ENCODE data around the gene PCP4.

PCP4 gene

GRCh38 chr21:39850333-39850732 is 16.9 kb upstream of the PCP4 start:
- Histone ChIP-seq H3K9me3 (ENCODE audit: low read length) (no peaks in the 10 kb centered on the region), H2AFZ (ENCODE audit: low read depth, low read length) (no peak overlapping the region), H3K4me3 (ENCODE audit: low read length) (no peak overlapping the region), H3K4me1 (ENCODE audit: insufficient read depth, low read length) (peaks cover 8% of the 10 kb centered on the region), H3K36me3 (ENCODE audit: insufficient read depth, low read length) (no peaks in the 10 kb centered on the region), H3K27me3 (ENCODE audit: insufficient read depth, low read length) (no peaks in the 10 kb centered on the region)

- Histone ChIP-seq H3K4me1 (ENCODE audit: insufficient read depth, low read length) (peaks cover 1% of the 10 kb centered on the region), H3K27me3 (ENCODE audit: insufficient read depth, low read length) (no peaks in the 10 kb centered on the region), H3K4me3 (ENCODE audit: low read length) (no peak overlapping the region), H2AFZ (ENCODE audit: low read depth, low read length) (no peak overlapping the region), H3K36me3 (ENCODE audit: insufficient read depth, low read length) (no peaks in the 10 kb centered on the region), H3K9me3 (ENCODE audit: low read length) (no peaks in the 10 kb centered on the region)
These were observed 16.1 kb upstream of the PCP4 start for GRCh38 chr21:39851002-39851618.

- H3K4me1 ChIP-seq (ENCODE audit: insufficient read depth, low read length) = no peaks in the 10 kb centered on the region
- H3K27me3 ChIP-seq (ENCODE audit: insufficient read depth, low read length) = no peaks in the 10 kb centered on the region
- H2AFZ ChIP-seq (ENCODE audit: low read depth, low read length) = no peak overlapping the region
- no peak overlapping the region for H3K4me3 ChIP-seq (ENCODE audit: low read length)
- no peaks in the 10 kb centered on the region for H3K9me3 ChIP-seq (ENCODE audit: low read length)
- H3K36me3 ChIP-seq (ENCODE audit: insufficient read depth, low read length) = no peaks in the 10 kb centered on the region
These were observed 15.1 kb upstream of the PCP4 start for GRCh38 chr21:39852021-39852721.

GRCh38 chr21:39852726-39853500 is 14.3 kb upstream of the PCP4 start:
- H3K36me3 ChIP-seq (ENCODE audit: insufficient read depth, low read length) = no peaks in the 10 kb centered on the region
- H3K4me1 ChIP-seq (ENCODE audit: insufficient read depth, low read length) = no peaks in the 10 kb centered on the region
- no peak overlapping the region for H2AFZ ChIP-seq (ENCODE audit: low read depth, low read length)
- no peak overlapping the region for H3K4me3 ChIP-seq (ENCODE audit: low read length)
- no peaks in the 10 kb centered on the region for H3K9me3 ChIP-seq (ENCODE audit: low read length)
- no peaks in the 10 kb centered on the region for H3K27me3 ChIP-seq (ENCODE audit: insufficient read depth, low read length)

GRCh38 chr21:39854572-39854971 is 12.7 kb upstream of the PCP4 start:
- Histone ChIP-seq H3K9me3 (ENCODE audit: low read length) (no peaks in the 10 kb centered on the region), H3K27me3 (ENCODE audit: insufficient read depth, low read length) (no peaks in the 10 kb centered on the region), H3K36me3 (ENCODE audit: insufficient read depth, low read length) (no peaks in the 10 kb centered on the region)

GRCh38 chr21:39855595-39855994 is 11.6 kb upstream of the PCP4 start:
- Histone ChIP-seq H2AFZ (ENCODE audit: low read depth, low read length) (no peak overlapping the region), H3K27me3 (ENCODE audit: insufficient read depth, low read length) (no peaks in the 10 kb centered on the region), H3K4me1 (ENCODE audit: insufficient read depth, low read length) (no peaks in the 10 kb centered on the region), H3K4me3 (ENCODE audit: low read length) (no peak overlapping the region), H3K9me3 (ENCODE audit: low read length) (no peaks in the 10 kb centered on the region), H3K36me3 (ENCODE audit: insufficient read depth, low read length) (no peaks in the 10 kb centered on the region)

More at GRCh38 chr21:39854572-39854971, 12.7 kb upstream of the PCP4 start:
- H3K4me1 ChIP-seq (ENCODE audit: insufficient read depth, low read length) = no peaks in the 10 kb centered on the region
- H3K4me3 ChIP-seq (ENCODE audit: low read length) = no peak overlapping the region
- no peak overlapping the region for H2AFZ ChIP-seq (ENCODE audit: low read depth, low read length)

- no peaks in the 10 kb centered on the region for H3K4me1 ChIP-seq (ENCODE audit: insufficient read depth, low read length)
- no peaks in the 10 kb centered on the region for H3K36me3 ChIP-seq (ENCODE audit: insufficient read depth, low read length)
- H2AFZ ChIP-seq (ENCODE audit: low read depth, low read length) = no peak overlapping the region
- H3K27me3 ChIP-seq (ENCODE audit: insufficient read depth, low read length) = no peaks in the 10 kb centered on the region
- H3K9me3 ChIP-seq (ENCODE audit: low read length) = no peaks in the 10 kb centered on the region
- no peak overlapping the region for H3K4me3 ChIP-seq (ENCODE audit: low read length)
These were observed 6.6 kb upstream of the PCP4 start for GRCh38 chr21:39860600-39860999.

- H3K4me3 ChIP-seq (ENCODE audit: low read length) = no peak overlapping the region
- H2AFZ ChIP-seq (ENCODE audit: low read depth, low read length) = no peak overlapping the region
- H3K4me1 ChIP-seq (ENCODE audit: insufficient read depth, low read length) = no peaks in the 10 kb centered on the region
- H3K9me3 ChIP-seq (ENCODE audit: low read length) = no peaks in the 10 kb centered on the region
- H3K27me3 ChIP-seq (ENCODE audit: insufficient read depth, low read length) = no peaks in the 10 kb centered on the region
- H3K36me3 ChIP-seq (ENCODE audit: insufficient read depth, low read length) = no peaks in the 10 kb centered on the region
These were observed 4.1 kb upstream of the PCP4 start for GRCh38 chr21:39863111-39863510.

GRCh38 chr21:39866093-39866492 is 1.1 kb upstream of the PCP4 start:
- H2AFZ ChIP-seq (ENCODE audit: low read depth, low read length) = no peak overlapping the region
- no peaks in the 10 kb centered on the region for H3K27me3 ChIP-seq (ENCODE audit: insufficient read depth, low read length)
- H3K36me3 ChIP-seq (ENCODE audit: insufficient read depth, low read length) = no peaks in the 10 kb centered on the region
- H3K9me3 ChIP-seq (ENCODE audit: low read length) = no peaks in the 10 kb centered on the region
- no peaks in the 10 kb centered on the region for H3K4me1 ChIP-seq (ENCODE audit: insufficient read depth, low read length)
- H3K4me3 ChIP-seq (ENCODE audit: low read length) = no peak overlapping the region

- H3K36me3 ChIP-seq (ENCODE audit: insufficient read depth, low read length) = no peaks in the 10 kb centered on the region
These were observed 2.0 kb downstream of the PCP4 start for GRCh38 chr21:39869141-39869818.

GRCh38 chr21:39873687-39874086 is 6.4 kb downstream of the PCP4 start:
- Histone ChIP-seq H2AFZ (ENCODE audit: low read depth, low read length) (no peak overlapping the region), H3K4me1 (ENCODE audit: insufficient read depth, low read length) (no peaks in the 10 kb centered on the region), H3K36me3 (ENCODE audit: insufficient read depth, low read length) (no peaks in the 10 kb centered on the region), H3K9me3 (ENCODE audit: low read length) (no peaks in the 10 kb centered on the region), H3K27me3 (ENCODE audit: insufficient read depth, low read length) (no peaks in the 10 kb centered on the region), H3K4me3 (ENCODE audit: low read length) (no peak overlapping the region)

More at GRCh38 chr21:39869141-39869818, 2.0 kb downstream of the PCP4 start:
- Histone ChIP-seq H3K4me1 (ENCODE audit: insufficient read depth, low read length) (no peaks in the 10 kb centered on the region), H3K27me3 (ENCODE audit: insufficient read depth, low read length) (no peaks in the 10 kb centered on the region), H3K9me3 (ENCODE audit: low read length) (no peaks in the 10 kb centered on the region), H3K4me3 (ENCODE audit: low read length) (no peak overlapping the region), H2AFZ (ENCODE audit: low read depth, low read length) (no peak overlapping the region)

GRCh38 chr21:39874206-39874605 is 7.0 kb downstream of the PCP4 start:
- Histone ChIP-seq H3K4me1 (ENCODE audit: insufficient read depth, low read length) (no peaks in the 10 kb centered on the region), H3K9me3 (ENCODE audit: low read length) (no peaks in the 10 kb centered on the region), H3K36me3 (ENCODE audit: insufficient read depth, low read length) (no peaks in the 10 kb centered on the region), H3K4me3 (ENCODE audit: low read length) (no peak overlapping the region), H3K27me3 (ENCODE audit: insufficient read depth, low read length) (no peaks in the 10 kb centered on the region), H2AFZ (ENCODE audit: low read depth, low read length) (no peak overlapping the region)

GRCh38 chr21:39874759-39875158 is 7.5 kb downstream of the PCP4 start:
- no peaks in the 10 kb centered on the region for H3K4me1 ChIP-seq (ENCODE audit: insufficient read depth, low read length)
- no peaks in the 10 kb centered on the region for H3K9me3 ChIP-seq (ENCODE audit: low read length)
- no peak overlapping the region for H2AFZ ChIP-seq (ENCODE audit: low read depth, low read length)
- H3K27me3 ChIP-seq (ENCODE audit: insufficient read depth, low read length) = no peaks in the 10 kb centered on the region
- no peak overlapping the region for H3K4me3 ChIP-seq (ENCODE audit: low read length)
- no peaks in the 10 kb centered on the region for H3K36me3 ChIP-seq (ENCODE audit: insufficient read depth, low read length)

Data from neuron (in vitro differentiated cells).